TTC549 (cell line): ENCODE results near the gene PLD3.
"Not testable (repeated sequence)": the region's sequence is repeated elsewhere in the genome, so short reads cannot be mapped to it uniquely, and the experiment has no call there.

ENCODE experiments used
- FAIRE-seq: peaks from 2 replicates; lab custom pipeline; 2012; peaks lifted over from hg19 to GRCh38; lab: Jason Lieb, UNC

PLD3 gene

DNA sequence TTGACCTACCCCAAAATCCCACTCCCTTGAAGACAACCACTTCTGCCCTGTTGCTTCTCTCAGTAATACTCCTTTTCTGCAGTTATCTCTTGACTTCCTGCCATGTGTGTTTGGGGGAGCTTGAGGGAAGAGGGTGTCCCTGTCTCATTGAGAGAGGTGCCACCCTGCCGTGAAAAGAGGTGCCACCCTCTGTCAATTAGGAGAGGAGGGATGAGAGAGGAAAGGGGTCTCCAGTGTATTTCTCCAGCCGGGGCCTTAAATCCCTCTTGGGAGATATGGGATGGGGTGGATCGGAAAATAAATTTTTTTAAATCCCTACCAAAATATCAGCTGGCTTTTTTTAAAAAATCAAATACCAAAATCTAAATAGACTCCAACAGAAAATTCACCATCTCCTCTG lies 16.5 kb downstream of the PLD3 start:
- FAIRE-seq, result no peak

DNA sequence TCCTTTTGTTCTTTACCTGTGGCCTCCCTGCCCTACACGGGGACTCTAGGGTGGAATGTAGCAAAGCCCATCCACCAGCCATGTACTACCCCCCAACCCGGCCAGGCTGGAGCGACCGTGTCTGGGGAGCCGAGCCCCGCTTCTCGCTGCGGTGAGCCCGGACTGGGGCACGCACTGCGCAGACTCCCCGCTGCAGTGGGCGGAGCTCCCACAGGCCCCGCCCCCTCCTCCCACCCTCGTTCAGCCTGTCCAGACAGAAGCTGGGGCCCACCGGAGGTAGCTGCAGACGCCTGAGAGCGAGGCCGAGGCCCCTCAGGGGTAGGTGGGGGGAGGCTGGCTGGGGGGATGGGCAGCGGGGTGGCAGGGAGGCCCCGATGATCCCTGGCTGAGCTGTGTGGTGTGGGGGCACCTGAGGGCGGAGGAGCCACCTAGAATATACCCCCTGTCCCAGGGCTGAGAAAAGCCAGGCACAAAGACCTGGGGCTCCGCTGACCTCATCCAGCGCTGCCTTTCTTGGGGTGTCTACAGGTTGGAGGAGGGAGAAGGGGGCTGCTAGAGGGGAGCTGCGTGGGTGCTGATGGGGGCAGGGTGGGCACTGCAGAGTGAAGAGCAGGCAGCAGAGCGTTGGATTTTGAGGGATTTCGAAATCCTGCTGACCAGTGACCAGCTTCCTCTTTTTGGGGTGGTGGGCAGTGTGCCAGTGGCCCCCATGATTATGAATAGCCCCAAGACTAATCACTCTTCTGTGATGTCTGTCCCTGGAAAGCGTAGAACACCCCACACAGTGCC lies 17.3 kb downstream of the PLD3 start:
- no peak for FAIRE-seq

GRCh38 chr19:40366697-40367561 lies 18.4 kb downstream of the PLD3 start:
- FAIRE-seq, result no peak

DNA sequence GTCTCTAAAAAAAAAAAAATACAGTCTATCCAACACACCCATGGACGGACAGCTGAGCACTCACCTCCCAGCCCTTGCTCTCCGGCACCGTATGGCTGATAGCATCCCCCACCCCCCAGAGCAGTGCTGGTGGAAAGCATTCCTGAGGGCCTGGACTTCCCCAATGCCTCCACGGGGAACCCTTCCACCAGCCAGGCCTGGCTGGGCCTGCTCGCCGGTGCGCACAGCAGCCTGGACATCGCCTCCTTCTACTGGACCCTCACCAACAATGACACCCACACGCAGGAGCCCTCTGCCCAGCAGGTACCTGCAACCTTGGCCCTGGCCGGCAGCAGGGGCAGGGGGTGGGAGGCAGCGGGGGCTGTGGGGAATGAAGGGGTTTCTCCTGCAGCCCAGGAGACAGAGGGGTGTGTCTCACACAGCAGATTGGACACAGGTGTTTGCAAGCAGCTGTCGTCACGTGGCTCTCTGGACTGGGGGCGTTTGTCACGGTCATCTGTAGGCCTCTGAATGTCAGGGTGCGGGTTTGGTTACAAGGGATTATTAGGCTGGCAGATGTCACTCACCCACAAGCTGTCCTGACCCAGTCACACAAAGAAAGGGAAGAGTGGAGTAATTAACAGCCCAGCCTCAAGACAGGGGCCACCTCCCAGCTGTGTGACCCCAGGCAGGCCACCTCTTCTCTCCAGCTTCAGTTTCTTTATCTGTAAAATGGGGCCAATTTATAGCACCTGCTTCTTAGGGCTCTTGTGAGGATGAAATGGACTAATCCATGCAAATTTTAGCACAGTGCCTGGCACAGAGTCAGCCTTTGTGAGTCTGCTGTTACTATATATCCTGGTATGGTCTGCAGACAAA lies 19.3 kb downstream of the PLD3 start:
- no peak for FAIRE-seq

DNA sequence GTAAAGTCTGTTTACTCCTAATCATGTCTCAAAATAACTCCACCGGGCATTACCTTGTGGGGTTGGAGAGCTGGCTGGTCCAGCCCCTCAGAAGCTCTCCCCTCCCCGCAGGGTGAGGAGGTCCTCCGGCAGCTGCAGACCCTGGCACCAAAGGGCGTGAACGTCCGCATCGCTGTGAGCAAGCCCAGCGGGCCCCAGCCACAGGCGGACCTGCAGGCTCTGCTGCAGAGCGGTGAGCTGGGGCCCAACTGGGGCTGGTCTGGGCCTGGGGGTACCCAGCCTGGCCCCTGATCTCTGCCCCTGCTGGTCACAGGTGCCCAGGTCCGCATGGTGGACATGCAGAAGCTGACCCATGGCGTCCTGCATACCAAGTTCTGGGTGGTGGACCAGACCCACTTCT lies 21.3 kb downstream of the PLD3 start:
- FAIRE-seq, result no peak

DNA sequence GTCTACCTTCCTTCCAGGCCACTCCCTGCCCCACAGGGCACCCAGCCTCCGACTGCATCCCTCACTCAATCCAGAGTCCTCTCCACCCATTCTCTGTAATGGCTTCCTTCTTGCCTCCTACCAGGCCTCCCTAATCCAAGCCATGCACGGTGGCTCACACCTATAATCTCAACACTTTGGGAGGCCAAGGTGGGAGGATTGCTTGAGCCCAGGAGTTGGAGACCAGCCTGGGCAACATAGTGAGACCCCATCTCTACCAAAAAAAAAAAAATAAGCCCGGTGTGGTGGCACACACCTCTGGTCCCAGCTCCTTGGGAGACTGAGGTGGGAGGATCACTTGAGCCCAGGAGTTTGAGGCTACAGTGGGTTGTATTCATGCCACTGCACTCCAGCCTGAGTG lies 21.8 kb downstream of the PLD3 start:
- FAIRE-seq, result not testable (repeated sequence)

DNA sequence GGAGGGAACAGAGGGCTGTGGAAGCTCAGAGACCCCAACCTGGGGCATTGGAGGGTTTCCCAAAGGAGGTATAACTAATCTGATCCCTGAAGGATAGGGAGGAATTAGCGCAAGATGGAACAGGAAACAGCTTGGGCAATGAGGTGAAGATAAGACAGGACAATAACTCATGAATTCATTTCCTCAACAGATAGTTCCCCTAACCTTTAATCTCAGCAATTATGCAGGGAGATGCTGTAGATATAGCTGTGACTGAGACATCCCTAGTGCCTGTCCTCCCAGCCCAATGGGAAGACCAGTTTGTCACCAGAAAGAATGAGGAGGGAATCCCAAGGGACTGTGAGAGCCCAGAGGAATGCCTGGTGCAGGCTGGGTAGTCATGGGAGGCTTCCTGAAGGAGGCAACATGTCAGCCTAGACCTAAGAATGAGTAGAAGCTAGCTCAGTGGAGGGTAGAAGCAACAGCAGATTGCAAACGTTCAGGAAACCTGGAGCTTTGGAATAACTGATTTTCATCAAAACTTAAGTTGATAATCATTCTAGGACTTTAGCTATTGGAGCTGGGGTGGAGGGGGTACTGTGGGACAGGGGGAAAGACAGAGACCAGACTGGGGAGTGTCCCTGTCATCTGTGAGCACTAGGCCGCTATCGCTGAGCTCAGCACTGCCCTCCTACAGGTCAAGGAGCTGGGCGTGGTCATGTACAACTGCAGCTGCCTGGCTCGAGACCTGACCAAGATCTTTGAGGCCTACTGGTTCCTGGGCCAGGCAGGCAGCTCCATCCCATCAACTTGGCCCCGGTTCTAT lies 22.7 kb downstream of the PLD3 start:
- FAIRE-seq, result no peak

- FAIRE-seq, result no peak
Observed at GRCh38 chr19:40371802-40372122, 23.3 kb downstream of the PLD3 start.

- no peak for FAIRE-seq
Observed at GRCh38 chr19:40374084-40374483, 25.6 kb downstream of the PLD3 start.

GRCh38 chr19:40376286-40376862 lies 27.9 kb downstream of the PLD3 start:
- no peak for FAIRE-seq

GRCh38 chr19:40377876-40378385 lies 29.4 kb downstream of the PLD3 start:
- no peak for FAIRE-seq

GRCh38 chr19:40378509-40378908 lies 30.0 kb downstream of the PLD3 start:
- no peak for FAIRE-seq

- no peak for FAIRE-seq
Observed at GRCh38 chr19:40379446-40380198, 31.1 kb downstream of the PLD3 start.

- no peak for FAIRE-seq
Observed at GRCh38 chr19:40380199-40381037, 31.9 kb downstream of the PLD3 start.

DNA sequence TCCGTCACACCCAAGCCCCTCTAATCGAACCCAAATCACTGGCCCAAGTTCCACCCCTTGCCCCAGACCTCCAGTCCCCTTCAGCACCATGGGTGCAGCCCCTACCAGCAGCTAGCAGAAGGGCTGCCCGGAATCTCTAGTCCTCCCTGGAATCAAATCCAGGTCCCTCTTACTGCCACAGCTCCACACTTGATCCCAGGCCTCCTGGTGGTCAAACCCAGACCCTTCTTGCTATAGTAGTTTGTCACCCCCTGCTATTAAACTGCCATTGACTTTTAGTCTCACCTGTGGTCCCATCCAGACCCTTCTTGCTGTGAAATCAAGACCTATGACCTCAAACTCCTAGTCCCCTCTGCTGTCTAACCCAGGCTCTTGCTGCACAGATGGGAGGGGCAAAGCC lies 32.8 kb downstream of the PLD3 start:
- no peak for FAIRE-seq

- no peak for FAIRE-seq
Observed at GRCh38 chr19:40383668-40384248, 35.3 kb downstream of the PLD3 start.

DNA sequence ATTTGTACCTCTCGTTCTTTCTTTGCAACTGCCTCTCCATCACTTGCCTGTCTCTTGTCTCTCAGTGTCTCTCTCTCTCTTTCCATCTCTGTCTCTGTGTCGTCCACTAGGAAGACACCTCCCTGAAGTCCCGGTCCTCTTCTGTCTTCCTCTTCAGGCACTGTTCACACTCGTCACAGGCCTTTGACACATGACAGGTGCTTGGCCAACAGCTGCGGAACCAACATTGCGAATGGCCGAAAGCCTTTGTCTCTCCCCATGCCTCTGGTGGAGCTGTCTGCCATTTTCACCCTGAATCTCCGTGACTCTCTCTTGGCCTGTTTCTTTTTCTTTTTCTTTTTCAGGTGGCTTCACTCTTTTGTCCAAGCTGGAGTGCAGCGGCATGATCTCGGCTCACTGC lies 38.7 kb downstream of the PLD3 start:
- no peak for FAIRE-seq

DNA sequence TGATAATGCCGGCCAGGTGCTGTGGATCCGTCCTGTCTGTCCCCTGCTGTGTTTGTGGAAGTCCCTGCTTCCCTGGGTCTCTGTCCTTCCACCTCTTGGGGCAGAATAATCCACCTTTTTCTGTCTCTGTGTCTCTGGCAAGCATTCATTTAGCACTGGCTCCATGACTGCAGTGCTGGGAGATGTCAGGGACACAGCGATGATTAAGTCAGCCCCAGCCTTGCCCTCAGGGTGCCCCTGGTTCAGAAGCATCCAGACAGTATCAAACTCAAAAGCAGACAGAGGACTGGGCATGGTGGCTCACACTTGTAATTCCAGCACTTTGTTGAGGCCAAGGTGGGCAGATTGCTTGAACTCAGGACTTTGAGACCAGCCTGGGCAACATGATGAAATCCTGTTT lies 40.0 kb downstream of the PLD3 start:
- FAIRE-seq, result no peak

DNA sequence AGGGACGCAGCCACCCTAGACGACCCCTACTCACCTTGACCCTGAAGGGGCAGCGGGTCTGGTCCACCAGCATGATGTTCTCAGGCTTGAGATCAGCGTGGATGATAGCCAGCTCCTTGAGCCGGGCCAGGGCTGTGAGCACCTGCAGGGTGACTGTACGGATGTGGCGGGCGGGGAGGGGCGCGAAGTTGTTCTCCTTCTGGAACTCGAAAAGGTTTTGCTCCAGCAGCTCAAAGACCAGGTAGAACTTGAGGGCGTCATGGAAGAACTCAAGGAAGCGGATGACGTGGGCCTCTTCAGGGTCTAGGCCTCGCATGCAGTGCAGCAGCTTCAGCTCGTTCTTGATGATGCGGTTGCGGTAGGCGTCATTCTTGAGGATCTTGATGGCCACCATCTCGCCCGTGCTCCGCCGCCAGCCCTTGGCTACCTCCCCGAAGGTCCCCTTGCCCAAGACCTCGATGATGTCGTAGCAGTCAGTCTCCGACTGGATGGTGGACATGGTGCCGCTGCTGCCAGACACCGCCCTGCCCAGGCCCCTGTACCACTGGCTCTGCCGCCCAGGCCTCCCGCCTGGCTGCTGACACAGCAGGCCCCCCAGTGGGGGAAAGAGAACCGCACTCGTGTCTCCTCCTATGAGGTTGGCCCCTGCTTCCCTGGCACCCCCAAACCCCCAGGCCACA lies 41.0 kb downstream of the PLD3 start:
- FAIRE-seq, result no peak
